HEK293 (cell line): ENCODE measurements around the gene DAO.
A peak's percentile ranks its signal among the peaks of the same experiment; 100 is the strongest.

Source experiments
- CTCF ChIA-PET: fragments of 350-600 bp; formaldehyde crosslinking; extraction: SDS; loops from one replicate; lab custom pipeline; 2021; ENCODE audit warnings: antibody characterized with exemption; lab: Yijun Ruan, JAX
- POLR2A ChIA-PET: fragments of 300-600 bp; formaldehyde crosslinking; extraction: SDS; loops from one replicate; lab custom pipeline; 2020; ENCODE audit warnings: antibody characterized with exemption, inconsistent platforms; lab: Yijun Ruan, JAX
- H3K27ac ChIP-seq: fragments of 200-500 bp; sonication (Bioruptor generic); 2 replicates; pipeline ENCODE4 v1.5.1; 2014; ENCODE audit warnings: low read depth, low read length, control low read depth, inconsistent platforms; ENCODE audit errors: extremely low read depth
- H3K36me3 ChIP-seq, 2 experiments: fragments of 200-500 bp in 1 of 2; sonication (Bioruptor generic) in 1 of 2; 1 replicate in 1 of 2; 2 replicates in 1 of 2; pipeline ENCODE4 v1.5.1; 2014 to 2017; ENCODE audit warnings: inconsistent platforms in 2 of 2, low read length in 2 of 2; ENCODE audit not compliant: control insufficient read depth in 2 of 2, insufficient read depth in 1 of 2
- H3K4me1 ChIP-seq: fragments of 200-500 bp; sonication (Bioruptor generic); 2 replicates; pipeline ENCODE4 v1.5.1; 2014; ENCODE audit warnings: mild to moderate bottlenecking, low read length, inconsistent platforms; ENCODE audit not compliant: control insufficient read depth, insufficient read depth
- H3K4me3 ChIP-seq: 2 replicates; pipeline ENCODE4 v1.5.1; 2011; ENCODE audit warnings: low read depth, mild to moderate bottlenecking, control low read depth, low read length, moderate library complexity
- H3K9me3 ChIP-seq: fragments of 200-500 bp; sonication (Bioruptor generic); 2 replicates; pipeline ENCODE4 v1.5.1; 2014; ENCODE audit warnings: low read depth, low read length, inconsistent platforms; ENCODE audit not compliant: control insufficient read depth, insufficient read depth
- ELK4 ChIP-seq: IDR thresholded peaks from 2 replicates; pipeline ENCODE4 v1.6.1; 2011; ENCODE audit warnings: mild to moderate bottlenecking, low read depth, low read length, borderline replicate concordance
- FEZF1 ChIP-seq: fragments of 450-650 bp; formaldehyde crosslinking; IDR thresholded peaks from 2 replicates; pipeline ENCODE4 v1.5.1; 2016; ENCODE audit warnings: missing biosample characterization, missing genetic modification characterization
- GLIS2 ChIP-seq: fragments of 450-650 bp; formaldehyde crosslinking; IDR thresholded peaks from 2 replicates; pipeline ENCODE4 v1.5.1; 2016; ENCODE audit warnings: missing biosample characterization, missing genetic modification characterization
- OSR2 ChIP-seq: fragments of 450-650 bp; formaldehyde crosslinking; IDR thresholded peaks from 2 replicates; pipeline ENCODE4 v1.5.1; 2016; ENCODE audit warnings: missing biosample characterization, missing genetic modification characterization
- PATZ1 ChIP-seq: fragments of 450-650 bp; formaldehyde crosslinking; IDR thresholded peaks from 2 replicates; pipeline ENCODE4 v1.5.1; 2016; ENCODE audit warnings: missing biosample characterization, missing genetic modification characterization
- PRDM1 ChIP-seq: fragments of 450-650 bp; formaldehyde crosslinking; IDR thresholded peaks from 2 replicates; pipeline ENCODE4; 2016; ENCODE audit warnings: missing biosample characterization, missing genetic modification characterization
- SP2 ChIP-seq: fragments of 450-650 bp; formaldehyde crosslinking; IDR thresholded peaks from 2 replicates; pipeline ENCODE4 v1.5.1; 2016; ENCODE audit warnings: missing biosample characterization, missing genetic modification characterization
- SP3 ChIP-seq: fragments of 450-650 bp; formaldehyde crosslinking; IDR thresholded peaks from 2 replicates; pipeline ENCODE4 v1.5.1; 2016; ENCODE audit warnings: missing biosample characterization, missing genetic modification characterization
- SP7 ChIP-seq: fragments of 450-650 bp; formaldehyde crosslinking; IDR thresholded peaks from 2 replicates; pipeline ENCODE4 v1.5.1; 2016; ENCODE audit warnings: missing biosample characterization, missing genetic modification characterization
- YY2 ChIP-seq: fragments of 450-650 bp; formaldehyde crosslinking; IDR thresholded peaks from 2 replicates; pipeline ENCODE4 v1.5.1; 2016; ENCODE audit warnings: missing biosample characterization, missing genetic modification characterization
- ZBTB17 ChIP-seq: fragments of 450-650 bp; formaldehyde crosslinking; IDR thresholded peaks from 2 replicates; pipeline ENCODE4 v1.5.1; 2016; ENCODE audit warnings: missing biosample characterization, missing genetic modification characterization
- ZFP69B ChIP-seq: fragments of 450-650 bp; formaldehyde crosslinking; IDR thresholded peaks from 2 replicates; pipeline ENCODE4 v1.5.1; 2016; ENCODE audit warnings: missing biosample characterization, missing genetic modification characterization
- ZIC2 ChIP-seq: fragments of 450-650 bp; formaldehyde crosslinking; IDR thresholded peaks from 2 replicates; pipeline ENCODE4 v1.5.1; 2016; ENCODE audit warnings: missing biosample characterization, missing genetic modification characterization
- ZNF214 ChIP-seq: fragments of 450-650 bp; formaldehyde crosslinking; IDR thresholded peaks from 2 replicates; pipeline ENCODE4 v1.5.1; 2017; ENCODE audit warnings: missing biosample characterization, mild to moderate bottlenecking, missing genetic modification characterization, borderline replicate concordance
- ZNF24 ChIP-seq: fragments of 450-650 bp; formaldehyde crosslinking; IDR thresholded peaks from 2 replicates; pipeline ENCODE4 v1.5.1; 2016; ENCODE audit warnings: missing biosample characterization, missing genetic modification characterization
- ZNF274 ChIP-seq, 2 experiments: fragments of 200-500 bp in 1 of 2; fragments of 450-650 bp in 1 of 2; sonication (Bioruptor generic) in 1 of 2; formaldehyde crosslinking in 1 of 2; IDR thresholded peaks; 2 replicates each; pipeline versions ENCODE4 v1.5.1 to v1.6.1; 2014 to 2016; ENCODE audit warnings: borderline replicate concordance in 1 of 2, inconsistent platforms in 1 of 2, low read length in 1 of 2, missing biosample characterization in 1 of 2, missing genetic modification characterization in 1 of 2
- ZNF341 ChIP-seq: fragments of 450-650 bp; formaldehyde crosslinking; IDR thresholded peaks from 2 replicates; pipeline ENCODE4; 2016; ENCODE audit warnings: low read depth, missing biosample characterization, missing genetic modification characterization
- ZNF354C ChIP-seq: fragments of 450-650 bp; formaldehyde crosslinking; IDR thresholded peaks from 2 replicates; pipeline ENCODE4 v1.5.1; 2016; ENCODE audit warnings: missing biosample characterization, missing genetic modification characterization, low read depth, borderline replicate concordance
- ZNF366 ChIP-seq: fragments of 450-650 bp; formaldehyde crosslinking; conservative IDR thresholded peaks from 2 replicates; pipeline ENCODE4 v1.5.1; 2016; ENCODE audit warnings: missing biosample characterization, missing genetic modification characterization
- ZNF426 ChIP-seq: fragments of 450-650 bp; formaldehyde crosslinking; IDR thresholded peaks from 2 replicates; pipeline ENCODE4 v1.5.1; 2017; ENCODE audit warnings: missing biosample characterization, missing genetic modification characterization, mild to moderate bottlenecking, inconsistent platforms, moderate library complexity
- ZNF433 ChIP-seq: fragments of 450-650 bp; formaldehyde crosslinking; IDR thresholded peaks from 2 replicates; pipeline ENCODE4 v1.5.1; 2016; ENCODE audit warnings: missing biosample characterization, missing genetic modification characterization, low read depth
- ZNF596 ChIP-seq: fragments of 450-650 bp; IDR thresholded peaks from 2 replicates; pipeline ENCODE4 v1.5.0; 2018; ENCODE audit warnings: missing biosample characterization, mild to moderate bottlenecking, missing genetic modification characterization, moderate library complexity
- ZNF660 ChIP-seq: fragments of 450-650 bp; IDR thresholded peaks from 2 replicates; pipeline ENCODE4 v1.5.1; 2018; ENCODE audit warnings: missing biosample characterization, mild to moderate bottlenecking, missing genetic modification characterization
- ZNF843 ChIP-seq: fragments of 450-650 bp; formaldehyde crosslinking; IDR thresholded peaks from 2 replicates; pipeline ENCODE4 v1.5.1; 2016; ENCODE audit warnings: missing biosample characterization, missing genetic modification characterization
- TF ChIP-seq, protein P1 (sequence below): fragments of 450-650 bp; formaldehyde crosslinking; IDR thresholded peaks from 2 replicates; pipeline ENCODE4 v1.5.1; 2017; ENCODE audit warnings: missing biosample characterization, missing genetic modification characterization

DAO gene

DNA sequence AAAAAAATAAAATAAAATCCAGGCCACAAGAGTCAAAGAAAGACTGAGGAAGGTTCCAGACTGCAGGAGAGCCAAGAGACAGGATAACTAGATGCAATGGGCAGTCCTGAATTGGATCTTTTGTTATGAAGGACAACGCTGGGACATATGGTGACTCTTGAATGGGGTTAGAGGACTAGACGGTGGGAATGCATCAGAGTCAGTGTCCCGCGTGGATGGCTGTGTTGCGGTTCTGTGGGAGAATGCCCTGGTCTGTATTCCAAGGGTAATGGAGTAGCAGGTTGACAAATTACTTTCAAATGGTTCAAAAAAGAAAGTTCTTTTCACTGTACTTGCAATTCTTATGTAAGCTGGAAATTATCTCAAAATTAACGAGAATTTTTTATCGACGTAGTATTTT lies 42.7 kb upstream of the DAO start:
- POLR2A ChIA-PET = no interaction called here
- CTCF ChIA-PET = interaction anchor here (0.6 to 1.7 kb wide), 4 partner anchors 16 to 173 kb away, joined by 3 to 5 read pairs (median 4); no protein-coding TSS in a partner anchor

DNA sequence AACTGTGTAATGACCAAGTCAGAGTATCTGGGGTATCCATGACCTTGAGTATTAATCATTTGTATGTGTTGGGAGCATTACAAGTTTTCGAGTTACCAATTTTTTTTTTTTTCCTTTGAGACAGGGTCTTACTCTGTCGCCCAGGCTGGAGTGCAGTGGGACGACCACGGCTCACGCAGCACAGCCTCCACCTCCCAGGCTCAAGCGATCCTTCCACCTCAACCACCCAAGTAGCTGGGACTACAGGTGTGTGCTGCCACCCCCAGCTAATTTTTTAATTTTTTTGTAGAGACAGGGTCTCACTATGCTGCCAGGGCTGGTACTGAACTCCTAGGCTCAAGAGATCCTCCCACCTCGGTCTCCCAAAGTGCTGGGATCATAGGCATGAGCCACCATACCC lies 42.2 kb upstream of the DAO start:
- POLR2A ChIA-PET = interaction anchor here (0.7 to 1.5 kb wide), 4 partner anchors 12 to 613 kb away, joined by 3 to 9 read pairs (median 4); partner anchors contain the start of gene SSH1
- no peaks in the 10 kb centered on the region for H3K9me3 ChIP-seq
- 0 out of 2 replicates have a peak, but pooled peaks cover 3% of the 10 kb centered on the region for H3K4me1 ChIP-seq
- TF ChIP-seq ZNF596 (tag by site-specific recombination) = no peak
- H3K27ac ChIP-seq = no peak overlapping the region
- peaks cover 4 to 36% of the 10 kb centered on the region in 2 experiments; a peak in 2 of 3 replicates for H3K36me3 ChIP-seq
- H3K4me3 ChIP-seq = no peak overlapping the region
- CTCF ChIA-PET = interaction anchor here (0.7 to 1.7 kb wide), 5 partner anchors 10 to 173 kb away, joined by 3 to 5 read pairs (median 4); no protein-coding TSS in a partner anchor

More for the DNA sequence above, 42.7 kb upstream of the DAO start:
- Histone ChIP-seq H3K27ac (no peak overlapping the region), H3K36me3 (peaks cover 4 to 36% of the 10 kb centered on the region in 2 experiments; a peak in 2 of 3 replicates), H3K9me3 (no peaks in the 10 kb centered on the region), H3K4me3 (no peak overlapping the region), H3K4me1 (0 out of 2 replicates have a peak, but pooled peaks cover 3% of the 10 kb centered on the region)
- TF ChIP-seq ZIC2 (no peak), PRDM1 (tag by site-specific recombination) (0 out of 2 replicates have a peak, but pooled peaks have one; percentile 17)

GRCh38 chr12:108838194-108839017 lies 41.5 kb upstream of the DAO start:
- no peak overlapping the region for H3K4me3 ChIP-seq
- peak; percentile 96 for TF ChIP-seq SP7 (tag by site-specific recombination)
- peak; percentile 83 for TF ChIP-seq ZNF366 (tag by site-specific recombination)
- TF ChIP-seq ELK4 = no peak
- TF ChIP-seq ZNF214 = no peak
- TF ChIP-seq ZNF660 (tag by site-specific recombination) = peak; percentile 88
- TF ChIP-seq SP2 = peak; percentile 35; the same call in 1 of the 2 replicates
- TF ChIP-seq ZBTB17 (tag by site-specific recombination) = peak; percentile 93
- no peak for TF ChIP-seq OSR2
- peak; percentile 36 for TF ChIP-seq FEZF1 (tag by site-specific recombination)
- no peak for TF ChIP-seq ZNF274 (IDR thresholded peaks at IDR 0.05; ENCODE audit: low read length)
- no peak for TF ChIP-seq ZNF274 (tag by site-specific recombination; IDR thresholded peaks at IDR 0.05; ENCODE audit: borderline replicate concordance)
- TF ChIP-seq ZFP69B (tag by site-specific recombination) = peak; percentile 60; the same call in 1 of the 2 replicates
- TF ChIP-seq ZNF426 (tag by site-specific recombination) = no peak
- TF ChIP-seq ZNF843 (tag by site-specific recombination) = peak; percentile 52; the same call in 1 of the 2 replicates
- TF ChIP-seq ZNF341 (tag by site-specific recombination) = peak; percentile 74
- no peak for TF ChIP-seq ZNF433
- no peak for TF ChIP-seq YY2 (tag by site-specific recombination)
- peak; percentile 68 for TF ChIP-seq GLIS2
- peak; percentile 91 for TF ChIP-seq PATZ1 (tag by site-specific recombination)
- TF ChIP-seq, protein P1, sequence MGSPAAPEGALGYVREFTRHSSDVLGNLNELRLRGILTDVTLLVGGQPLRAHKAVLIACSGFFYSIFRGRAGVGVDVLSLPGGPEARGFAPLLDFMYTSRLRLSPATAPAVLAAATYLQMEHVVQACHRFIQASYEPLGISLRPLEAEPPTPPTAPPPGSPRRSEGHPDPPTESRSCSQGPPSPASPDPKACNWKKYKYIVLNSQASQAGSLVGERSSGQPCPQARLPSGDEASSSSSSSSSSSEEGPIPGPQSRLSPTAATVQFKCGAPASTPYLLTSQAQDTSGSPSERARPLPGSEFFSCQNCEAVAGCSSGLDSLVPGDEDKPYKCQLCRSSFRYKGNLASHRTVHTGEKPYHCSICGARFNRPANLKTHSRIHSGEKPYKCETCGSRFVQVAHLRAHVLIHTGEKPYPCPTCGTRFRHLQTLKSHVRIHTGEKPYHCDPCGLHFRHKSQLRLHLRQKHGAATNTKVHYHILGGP = no peak
- no peak for TF ChIP-seq SP3 (tag by site-specific recombination)
- no peak for TF ChIP-seq ZNF354C (tag by site-specific recombination)
- TF ChIP-seq ZNF24 = peak; percentile 83

More at GRCh38 chr12:108838194-108839017, 41.5 kb upstream of the DAO start:
- peak overlapping the region; percentile 25; the same call in 1 of the 2 replicates for H3K27ac ChIP-seq
- ChIA-PET CTCF (interaction anchor here (0.8 to 1.7 kb wide), 6 partner anchors 9 to 174 kb away, joined by 3 to 5 read pairs (median 4); no protein-coding TSS in a partner anchor), POLR2A (interaction anchor here (0.7 to 1.5 kb wide), 5 partner anchors 12 to 613 kb away, joined by 3 to 9 read pairs (median 4); partner anchors contain the start of gene SSH1)
- peaks cover 4 to 36% of the 10 kb centered on the region in 2 experiments; a peak in 2 of 3 replicates for H3K36me3 ChIP-seq
- H3K4me1 ChIP-seq = 0 out of 2 replicates have a peak, but pooled peaks cover 3% of the 10 kb centered on the region
- no peaks in the 10 kb centered on the region for H3K9me3 ChIP-seq
